HG03469 (cell line): ENCODE data around the gene STMN1.

Experiments
- ATAC-seq: cut with Tn5 transposase; IDR thresholded peaks from one replicate; pipeline ENCODE4 v1.9.1; 2021; ENCODE audit warnings: mild to moderate bottlenecking, moderate library complexity, moderate number of reproducible peaks; ENCODE audit not compliant: unreplicated experiment

The STMN1 gene

DNA sequence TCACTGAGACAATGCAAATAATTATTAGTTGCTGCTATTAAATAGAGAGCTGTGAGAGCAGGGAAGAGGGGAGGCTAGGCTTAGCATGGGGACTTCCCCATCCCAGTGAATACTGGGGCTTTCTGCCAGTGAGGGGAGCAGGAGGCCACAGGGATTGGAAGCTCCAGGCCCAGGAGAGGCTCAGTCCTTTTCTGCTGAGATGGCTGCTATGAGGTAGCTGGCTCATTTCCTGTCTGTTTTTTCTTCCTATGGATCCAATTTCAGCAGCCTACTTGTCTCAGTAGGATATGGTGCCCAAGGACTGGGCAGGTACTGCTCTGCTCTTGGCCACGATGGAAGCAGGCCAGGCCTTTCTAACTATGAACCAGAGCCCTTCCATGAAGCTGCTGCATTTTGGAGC is 10.0 kb downstream of the STMN1 start:
- no peak for ATAC-seq

DNA sequence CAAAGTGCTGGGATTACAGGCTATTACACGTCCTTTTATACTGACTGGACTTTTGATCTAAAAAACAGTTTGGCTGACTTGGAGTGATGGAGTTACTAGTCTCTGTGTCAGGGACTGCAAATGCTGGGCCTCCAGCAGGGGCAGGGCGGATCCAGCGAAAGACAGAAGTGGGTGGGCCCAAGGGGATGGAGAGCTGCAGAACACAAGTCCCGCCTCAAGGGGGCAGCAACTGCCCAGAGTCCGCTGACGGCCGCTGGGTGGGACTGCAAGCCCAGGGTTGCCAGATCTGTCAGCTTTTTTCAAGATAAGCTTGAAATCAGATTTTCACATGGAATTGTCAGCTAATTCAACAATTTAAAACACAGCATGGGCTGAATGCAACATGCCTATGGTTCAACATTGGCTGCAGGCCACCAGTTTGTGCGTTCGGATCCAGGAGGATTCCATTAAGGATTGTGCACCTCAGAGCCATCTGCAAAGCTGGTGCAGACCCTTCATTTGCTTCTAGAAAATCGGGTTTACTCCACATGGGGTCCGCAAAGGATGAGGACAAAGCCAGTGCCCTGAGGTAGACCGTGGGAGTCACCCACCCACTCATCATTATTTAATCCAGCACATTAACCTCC is 10.7 kb downstream of the STMN1 start:
- ATAC-seq: peak; percentile 46

DNA sequence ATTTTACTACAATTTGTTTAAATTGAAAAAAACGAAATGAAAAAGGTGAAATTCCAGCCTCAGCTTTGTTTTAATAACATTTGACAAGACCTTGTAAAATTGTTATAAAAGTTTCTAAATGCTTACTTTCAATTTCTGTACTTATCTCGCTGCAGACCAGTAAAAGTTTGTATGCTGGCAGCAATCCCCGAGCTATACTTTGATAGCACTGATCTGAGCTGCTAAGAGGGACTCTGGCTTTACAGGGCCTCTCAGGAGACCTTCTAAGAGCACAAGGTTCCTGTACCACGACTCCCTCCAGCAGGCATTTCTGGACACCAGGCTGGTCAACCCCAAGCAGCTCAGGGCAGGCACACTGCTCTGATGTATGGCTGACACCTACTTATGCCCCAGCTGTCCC is 13.1 kb downstream of the STMN1 start:
- no peak for ATAC-seq

DNA sequence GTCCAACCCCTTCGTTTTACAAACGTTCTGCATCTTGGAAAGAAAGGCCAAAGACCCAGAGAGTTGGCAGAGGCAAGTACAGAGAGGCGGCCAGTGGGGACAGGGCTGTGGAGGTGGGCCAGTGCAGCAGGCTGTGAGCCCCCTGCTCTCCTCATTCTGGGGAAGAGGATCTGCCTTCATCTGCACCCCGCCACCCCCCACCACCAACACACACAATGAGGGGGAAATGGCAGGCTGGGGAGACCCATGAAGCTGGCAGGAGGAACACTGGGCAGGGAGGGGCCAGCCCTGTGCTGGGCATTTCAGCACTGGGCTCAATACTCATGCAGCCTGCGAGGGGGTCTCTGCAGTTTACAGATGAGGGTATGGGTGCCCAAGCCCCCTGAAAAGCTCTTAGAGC is 14.6 kb downstream of the STMN1 start:
- ATAC-seq: no peak

DNA sequence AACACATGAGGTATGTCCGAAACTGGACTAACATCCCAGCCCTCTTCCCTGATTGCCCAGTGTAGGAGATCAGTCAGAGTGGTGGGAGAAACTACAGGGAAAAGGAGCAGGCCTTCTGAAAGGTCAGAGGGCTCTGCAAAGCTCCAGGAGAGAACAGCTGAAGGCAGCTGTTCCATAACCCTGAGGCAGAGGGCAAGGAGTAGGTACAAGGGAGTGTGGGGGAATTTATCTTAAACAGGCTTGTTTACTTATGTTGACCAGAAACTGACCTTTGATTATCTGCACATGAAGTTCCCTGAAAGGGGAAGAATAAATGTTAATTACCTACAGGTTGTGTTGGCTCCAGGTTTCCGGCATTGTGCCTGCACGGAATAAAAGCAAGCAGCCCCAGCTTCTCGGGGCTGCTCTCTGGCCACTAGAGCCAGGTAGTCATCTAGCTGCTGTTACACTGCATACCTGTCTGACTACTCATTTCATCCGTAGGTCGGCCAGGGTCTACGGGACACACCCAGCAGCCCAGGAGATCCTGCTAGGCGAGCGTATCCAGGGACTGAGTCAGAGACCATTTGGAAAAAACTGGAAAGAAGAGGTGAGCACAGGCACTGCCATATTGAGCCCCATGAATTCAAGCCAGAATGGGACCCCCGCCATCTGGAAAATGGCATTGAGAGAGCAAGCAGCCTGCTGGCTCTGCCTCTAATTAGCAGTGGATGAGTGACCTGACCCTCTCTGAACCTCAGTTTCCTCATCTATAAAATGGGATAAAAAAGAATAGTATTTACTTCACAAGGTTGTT is 15.8 kb downstream of the STMN1 start:
- ATAC-seq: no peak

DNA sequence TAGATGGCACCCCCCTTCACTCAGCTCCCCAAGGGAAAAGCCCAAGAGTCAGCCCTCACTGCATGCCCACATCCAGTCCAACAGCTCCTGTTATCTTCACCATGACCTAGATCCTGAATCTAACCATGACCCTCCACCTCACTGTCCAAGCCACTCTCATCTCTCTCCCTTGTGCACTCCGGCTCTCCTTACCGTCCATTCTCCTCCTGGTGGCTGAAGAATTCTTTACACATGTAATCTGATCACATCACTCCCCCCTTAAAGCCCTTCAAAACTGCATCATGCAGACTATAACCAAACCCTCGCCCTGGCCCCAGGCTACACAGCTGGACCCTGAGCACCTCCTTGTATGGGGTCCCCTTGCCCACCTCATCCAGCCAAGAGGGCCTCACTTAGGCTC is 16.7 kb downstream of the STMN1 start:
- no peak for ATAC-seq

DNA sequence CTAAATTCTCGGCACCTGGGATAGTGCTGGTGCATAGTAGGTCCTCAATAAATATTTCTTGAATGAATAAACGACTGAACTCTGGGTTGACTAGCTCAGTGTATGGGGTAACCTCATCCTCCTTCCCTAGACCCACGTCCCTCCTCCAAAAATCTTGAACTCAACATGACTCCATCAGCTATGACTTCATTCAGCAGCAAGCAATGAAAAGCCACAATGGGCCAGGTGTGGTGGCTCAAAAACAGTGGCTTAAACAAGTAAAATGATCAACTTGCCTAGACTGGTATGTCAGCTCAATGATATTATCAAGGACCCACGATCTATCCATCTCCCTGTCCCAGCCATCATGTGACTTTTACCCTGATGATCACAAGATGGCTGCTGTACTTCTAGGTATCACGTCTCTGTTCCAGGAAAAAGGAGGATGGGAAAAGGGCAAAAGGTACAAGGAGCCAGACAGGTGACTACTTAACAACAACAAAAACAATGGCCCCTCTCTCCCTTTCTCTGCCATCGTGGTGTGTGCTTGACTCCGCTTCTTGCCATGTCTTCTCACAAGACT is 17.7 kb downstream of the STMN1 start:
- no peak for ATAC-seq

DNA sequence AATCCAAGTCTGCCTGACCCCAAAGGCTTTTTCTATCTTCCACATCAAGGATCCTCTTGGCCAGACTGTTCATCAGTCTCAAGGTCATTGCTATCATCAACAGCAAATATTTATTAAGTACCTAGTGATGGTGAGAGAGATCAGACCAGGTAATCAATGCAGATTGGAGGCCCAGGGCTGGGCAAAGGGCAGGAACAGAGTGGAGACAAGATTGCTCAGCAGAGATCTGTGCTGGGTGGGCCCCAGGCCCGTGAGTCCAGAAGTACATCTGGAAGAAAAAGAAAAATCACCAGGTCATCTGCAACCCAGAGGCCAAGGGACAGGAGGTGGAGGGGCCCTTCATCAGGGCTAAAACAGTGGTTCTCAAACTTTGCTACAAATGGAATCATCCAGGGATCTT is 20.6 kb downstream of the STMN1 start:
- no peak for ATAC-seq

DNA sequence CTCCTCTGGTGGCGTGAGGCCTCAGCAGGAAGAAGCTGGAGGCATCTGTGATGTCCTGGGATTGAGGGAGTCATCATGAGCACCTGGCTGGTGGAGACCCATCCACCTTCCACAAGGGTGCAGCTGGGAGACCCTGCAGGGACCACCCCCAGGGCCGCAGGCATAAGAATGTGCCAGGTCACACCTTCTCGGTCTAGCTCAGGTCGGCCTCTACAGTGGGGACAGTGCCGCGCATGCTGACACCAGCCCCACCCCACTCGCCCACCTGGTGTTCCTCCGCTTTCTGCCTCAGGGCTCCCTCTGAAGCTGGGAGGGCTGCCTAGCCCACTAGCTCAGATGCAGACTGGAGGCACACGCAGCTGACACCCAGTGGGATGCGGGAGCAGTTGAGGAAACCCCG is 25.0 kb downstream of the STMN1 start:
- ATAC-seq: no peak

DNA sequence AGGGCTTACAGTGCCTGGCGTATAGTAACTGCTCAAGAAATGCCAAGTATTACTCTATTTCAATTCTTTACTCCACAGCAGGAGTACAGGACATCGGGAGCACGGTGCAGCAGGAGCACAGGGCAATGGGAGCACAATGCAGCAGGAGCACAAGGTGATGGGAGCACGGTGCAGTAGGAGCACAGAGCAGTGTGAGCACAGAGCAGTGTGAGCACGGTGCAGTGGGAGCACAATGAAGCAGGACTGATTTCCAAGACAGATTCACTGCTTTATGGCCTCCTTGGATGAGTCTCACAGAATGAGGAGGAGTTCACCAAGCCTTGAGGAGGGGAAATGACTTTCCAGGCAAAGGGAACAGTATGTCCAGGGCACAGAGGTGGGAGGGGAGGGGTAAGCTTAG is 25.7 kb downstream of the STMN1 start:
- no peak for ATAC-seq

DNA sequence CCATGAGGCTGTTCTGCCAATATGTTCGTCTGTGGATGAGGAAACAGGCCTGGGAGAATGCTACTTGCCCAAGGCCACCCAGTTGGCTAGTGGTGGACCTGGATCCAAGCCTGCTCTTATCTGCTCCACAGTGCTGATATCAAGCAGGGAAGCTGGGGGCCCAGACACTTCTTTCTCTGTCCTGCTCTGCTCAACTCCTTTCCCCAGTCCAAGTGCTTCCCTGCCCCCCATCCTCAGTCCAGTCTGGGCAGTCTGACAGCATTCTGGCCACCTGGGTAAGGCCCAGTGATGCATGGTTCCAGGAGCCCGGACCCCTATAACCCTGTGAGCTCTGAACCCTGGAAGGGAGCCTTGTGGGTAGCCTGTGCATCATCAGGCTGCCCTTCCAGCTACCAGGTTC is 26.5 kb downstream of the STMN1 start:
- ATAC-seq: no peak

DNA sequence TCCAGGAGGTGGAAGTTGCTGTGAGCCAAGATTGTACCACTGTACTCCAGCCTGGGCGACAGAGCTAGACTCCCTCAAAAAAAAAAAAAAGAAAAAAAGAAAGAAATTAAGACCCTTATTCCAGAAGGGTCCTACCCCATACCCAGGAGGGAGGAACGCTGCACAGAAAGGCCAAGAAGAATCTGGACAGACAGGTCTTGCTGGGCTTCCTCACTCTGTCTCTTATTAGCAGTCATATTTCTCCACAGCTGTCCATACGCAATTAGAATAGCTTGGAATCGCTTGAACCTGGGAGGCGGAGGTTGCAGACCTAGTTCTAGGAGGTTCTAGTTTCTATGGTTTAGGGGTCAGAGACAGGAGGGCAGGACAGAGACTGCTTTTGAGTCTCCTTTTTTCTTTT is 27.5 kb downstream of the STMN1 start:
- no peak for ATAC-seq

DNA sequence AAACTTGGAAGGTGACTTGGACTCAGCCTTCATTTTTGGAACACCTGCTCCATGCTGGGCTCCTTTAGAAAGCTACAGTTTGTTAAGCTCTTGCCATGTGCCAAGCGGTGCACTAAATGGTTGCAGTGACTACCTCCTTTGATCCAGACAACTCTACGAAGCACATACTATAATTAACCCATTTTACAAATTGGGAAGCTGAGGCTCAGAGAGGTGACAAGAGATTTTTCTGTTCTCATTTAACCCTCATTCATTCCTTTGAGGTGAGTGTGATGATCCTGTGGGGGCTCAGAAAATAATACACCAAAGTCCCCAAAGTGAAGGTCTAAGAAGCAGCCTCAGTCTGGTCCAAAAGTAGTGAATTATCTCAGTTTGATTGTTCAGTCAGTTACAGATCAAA is 29.1 kb downstream of the STMN1 start:
- ATAC-seq: no peak

DNA sequence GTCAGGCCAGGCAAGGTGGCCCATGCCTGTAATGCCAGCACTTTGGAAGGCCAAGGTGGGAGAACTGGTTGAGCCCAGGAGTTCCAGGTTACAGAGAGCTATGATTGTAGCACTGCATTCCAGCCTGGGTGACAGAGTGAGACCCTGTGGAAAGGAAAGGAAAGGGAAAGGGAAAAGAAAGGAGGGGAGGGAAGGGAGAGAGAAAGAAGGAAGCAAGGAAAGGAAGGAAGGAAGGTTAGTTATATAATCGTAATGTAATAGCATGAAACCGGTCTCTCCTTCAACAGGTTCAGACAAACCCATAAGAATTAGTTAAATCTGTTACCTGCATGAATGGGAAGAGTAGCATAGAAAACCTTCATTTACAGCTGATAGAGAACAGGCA is 29.5 kb downstream of the STMN1 start:
- no peak for ATAC-seq

DNA sequence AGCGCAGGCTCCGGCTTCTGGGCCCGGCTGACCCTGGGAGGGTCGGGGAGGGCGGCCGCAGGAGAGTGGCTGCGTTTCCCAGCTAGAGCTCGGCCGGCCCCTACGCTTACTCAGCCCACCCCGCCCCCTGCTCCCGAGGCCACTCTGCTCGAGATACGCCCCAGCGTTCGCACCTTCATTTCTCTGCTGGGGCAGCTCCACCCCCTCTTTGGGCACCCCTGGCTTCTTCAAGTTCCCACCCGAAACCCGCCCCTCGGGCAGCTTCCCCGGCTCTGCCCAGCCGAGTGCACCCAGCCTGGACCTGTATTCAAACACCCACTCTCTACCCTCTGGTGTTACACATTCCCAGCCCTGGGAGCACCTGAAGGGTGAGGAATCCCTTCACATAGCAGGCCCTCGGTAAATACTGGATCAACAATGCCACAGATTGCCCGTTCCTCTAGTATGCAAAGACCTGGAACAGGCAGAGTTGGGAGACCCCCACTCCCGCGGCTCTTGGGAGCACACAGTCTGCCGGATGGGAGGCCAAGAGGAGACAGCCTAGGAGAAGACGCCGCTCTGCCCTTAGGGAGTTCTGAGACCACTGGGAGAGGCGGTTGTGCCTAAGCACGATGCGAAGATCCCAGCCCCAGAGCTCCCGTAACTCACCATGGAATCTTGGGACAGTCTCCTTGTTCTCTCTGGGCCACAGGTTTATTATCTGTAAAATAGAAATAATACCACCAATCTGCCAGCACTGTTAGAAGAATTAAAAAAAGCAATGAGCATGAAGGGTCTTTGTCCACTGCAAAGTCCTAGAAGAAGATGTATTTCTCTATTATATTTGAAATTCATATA is 30.1 kb downstream of the STMN1 start:
- ATAC-seq: no peak

DNA sequence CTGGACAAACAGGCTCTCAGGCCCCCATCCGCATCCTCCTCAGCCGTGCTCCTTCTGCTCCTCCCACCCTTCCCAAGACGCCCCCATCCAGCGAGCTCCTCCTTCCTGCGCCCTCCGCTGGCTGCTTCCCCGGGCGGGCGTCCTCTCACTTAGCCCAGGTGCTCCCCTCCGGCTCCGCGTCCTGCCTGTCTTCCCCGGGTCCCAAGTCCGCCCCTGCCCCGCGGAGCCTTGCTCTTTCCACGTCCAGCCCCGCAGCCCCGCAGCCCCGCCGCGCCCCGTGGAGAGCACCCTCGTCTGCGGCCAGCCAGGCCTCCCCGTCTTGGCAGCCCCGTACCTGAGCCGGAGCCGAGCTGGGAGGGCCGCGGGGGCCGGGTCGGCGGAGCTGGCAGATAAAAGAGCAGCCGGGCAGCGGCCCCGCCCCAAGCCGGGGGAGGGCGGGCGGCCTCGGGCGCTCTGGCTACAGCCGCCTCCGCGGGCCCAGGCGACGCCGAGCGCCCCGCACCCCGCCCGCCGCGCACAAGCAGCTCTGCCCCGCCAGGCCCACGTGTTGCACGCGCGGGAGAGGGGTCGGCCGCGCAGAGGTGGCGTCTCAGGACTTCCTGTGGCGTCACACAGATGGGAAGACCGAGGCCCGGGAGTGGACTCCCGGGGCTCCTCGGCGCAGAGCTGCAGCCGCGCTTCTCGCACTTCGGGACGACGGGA is 30.9 kb downstream of the STMN1 start, which contains the start of gene PAQR7:
Gene PAQR7 (minus strand): TSS at position 555 of the 702 bp plus-strand sequence. CDS start 11,869 bp downstream, outside the sequence.
- ATAC-seq: no peak

DNA sequence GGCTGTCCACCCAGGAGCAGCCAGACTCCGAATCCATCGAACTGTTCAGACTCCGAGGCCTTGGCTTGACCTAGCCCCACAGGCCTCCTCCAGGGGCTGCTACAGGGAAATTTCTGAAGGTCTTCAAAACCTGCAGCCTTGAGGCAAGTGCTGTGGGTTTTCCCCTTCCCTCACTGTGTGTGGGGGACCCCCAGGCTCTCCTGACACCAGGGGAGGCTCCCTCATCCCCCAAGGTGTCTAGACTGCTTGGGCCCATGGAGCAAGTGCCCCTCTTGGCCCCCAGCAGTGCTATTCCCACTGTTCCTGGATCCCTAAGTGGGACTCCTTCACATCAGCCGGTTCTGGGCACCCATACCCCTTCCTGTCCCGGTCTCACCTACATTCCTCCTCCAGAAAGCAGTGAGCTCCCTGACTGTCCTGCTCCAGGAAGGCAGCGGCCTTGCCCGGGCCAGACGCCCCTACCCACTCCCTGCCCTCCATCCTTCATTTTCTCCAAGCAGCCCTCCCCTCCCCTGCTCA is 31.5 kb downstream of the STMN1 start:
- ATAC-seq: no peak

DNA sequence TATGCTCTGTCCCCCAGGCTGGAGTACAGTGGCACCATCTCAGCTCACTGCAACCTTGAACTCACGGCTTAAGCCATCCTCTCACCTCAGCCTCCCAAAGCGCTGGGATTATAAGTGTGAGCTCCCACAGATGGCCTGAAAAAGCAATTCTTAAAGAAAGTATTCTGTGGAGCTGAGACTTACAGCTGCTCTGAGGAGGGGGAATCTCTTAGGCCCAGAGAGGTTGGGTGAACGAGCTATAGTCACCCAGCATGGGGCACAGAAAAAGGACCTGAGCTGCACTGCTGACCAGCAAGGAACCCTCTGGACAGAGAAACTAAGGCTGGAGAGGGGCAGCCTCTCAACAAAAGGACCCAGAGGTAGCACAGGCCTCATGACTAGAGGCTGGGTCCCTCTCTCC is 32.0 kb downstream of the STMN1 start:
- no peak for ATAC-seq

DNA sequence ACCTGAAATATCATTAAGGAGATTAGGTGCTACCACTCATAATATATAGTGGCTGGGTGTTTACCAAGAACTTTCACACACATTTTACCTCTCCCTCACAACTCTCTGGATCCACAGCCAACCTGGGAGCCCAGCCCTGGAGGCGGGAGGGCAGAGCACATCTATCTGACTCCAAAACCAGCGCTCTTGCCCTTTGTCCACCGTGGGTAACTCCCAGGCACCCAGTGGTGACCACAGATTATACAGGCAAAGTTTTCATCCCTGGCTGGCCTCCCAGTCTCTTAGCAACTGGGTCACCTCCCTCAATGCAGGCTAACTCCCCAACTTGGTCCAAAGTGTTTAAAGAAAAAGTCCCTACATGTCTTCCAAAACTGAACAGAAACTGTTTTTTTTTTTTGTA is 33.1 kb downstream of the STMN1 start:
- ATAC-seq: no peak

DNA sequence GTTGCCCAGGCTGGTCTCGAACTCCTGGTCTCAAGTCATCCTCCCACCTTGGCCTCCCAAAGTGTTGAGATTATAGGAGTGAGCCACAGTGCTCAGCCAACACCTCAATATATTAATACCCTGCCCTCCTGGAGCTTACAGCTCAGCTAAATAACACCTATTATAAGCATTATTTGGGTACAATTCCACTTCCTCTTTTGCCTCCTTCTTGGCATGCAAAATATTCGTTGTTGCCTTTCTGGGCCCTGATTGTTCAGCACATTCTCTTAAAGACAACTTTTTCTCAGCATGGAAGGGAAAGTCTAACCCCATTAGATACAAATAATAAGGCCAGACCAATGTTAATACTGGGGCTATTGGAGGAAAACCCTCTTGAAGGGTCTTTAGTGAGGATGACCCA is 33.5 kb downstream of the STMN1 start:
- ATAC-seq: no peak
